HFFc6 (cell line): Measurements from ENCODE around the gene MAMLD1. TPM values are rescaled to one million over a fixed set of nuclear protein-coding genes. Genes with fewer than 3 reads are reported as not detected.

Source experiments
- DNase-seq: peaks from one replicate; pipeline ENCODE4 v3.0.0-alpha.2; 2018
- H3K27ac Mint-ChIP-seq: 2 replicates; pipeline ENCODE4 v1.8.0; 2020; ENCODE audit warnings: mild to moderate bottlenecking, mixed read lengths
- H3K27me3 Mint-ChIP-seq: 2 replicates; pipeline ENCODE4 v1.8.0; 2021; ENCODE audit warnings: mild to moderate bottlenecking, moderate library complexity, mixed read lengths; ENCODE audit not compliant: insufficient read depth
- H3K36me3 Mint-ChIP-seq: 2 replicates; pipeline ENCODE4 v1.8.0; 2021; ENCODE audit warnings: low read depth, mixed read lengths
- H3K4me1 Mint-ChIP-seq: 2 replicates; pipeline ENCODE4 v1.8.0; 2020; ENCODE audit warnings: low read depth, mixed read lengths
- H3K4me3 Mint-ChIP-seq: 2 replicates; pipeline ENCODE4 v1.8.0; 2020; ENCODE audit warnings: mild to moderate bottlenecking, moderate library complexity, mixed read lengths
- H3K9me3 Mint-ChIP-seq: 2 replicates; pipeline ENCODE4 v1.8.0; 2020; ENCODE audit warnings: mild to moderate bottlenecking, mixed read lengths
- CTCF ChIP-seq: fragments of 200-600 bp; sonication (generic); IDR thresholded peaks from 2 replicates; pipeline ENCODE4 v1.5.0; 2021; ENCODE audit warnings: antibody characterized with exemption, mild to moderate bottlenecking
- total RNA-seq, 6 experiments: library from RNA; stranded (reverse); fragmentation: NEBNext Ultra II Directional; extraction: Animal tissue kit (Norgen Biotek cat#: 25700); gene quantifications; 2 replicates in 1 of 6; 3 replicates in 5 of 6; pipeline ENCODE4 v1.2.3, GENCODE V29; 2021

MAMLD1 gene
- total RNA-seq, 6 experiments from 2014 or later = 4.0 to 5.3 (median 4.7) TPM

- H3K4me1 Mint-ChIP-seq = peaks cover 17% of the 10 kb centered on the region
- H3K27ac Mint-ChIP-seq = no peak overlapping the region
- no peak for DNase-seq
- H3K9me3 Mint-ChIP-seq = no peaks in the 10 kb centered on the region
- H3K4me3 Mint-ChIP-seq = no peak overlapping the region
- TF ChIP-seq CTCF = no peak
- no peaks in the 10 kb centered on the region for H3K36me3 Mint-ChIP-seq
- H3K27me3 Mint-ChIP-seq = peaks cover 1% of the 10 kb centered on the region
Measured at GRCh38 chrX:150472306-150472705, 109.2 kb downstream of the MAMLD1 start.

GRCh38 chrX:150473371-150473770, 110.3 kb downstream of the MAMLD1 start:
- no peak for TF ChIP-seq CTCF
- no peaks in the 10 kb centered on the region for H3K9me3 Mint-ChIP-seq

GRCh38 chrX:150475461-150475860, 112.3 kb downstream of the MAMLD1 start:
- no peak for TF ChIP-seq CTCF
- DNase-seq = no peak
- peaks cover 8% of the 10 kb centered on the region for H3K4me1 Mint-ChIP-seq
- H3K27me3 Mint-ChIP-seq = peaks cover 1% of the 10 kb centered on the region
- no peak overlapping the region for H3K27ac Mint-ChIP-seq
- H3K9me3 Mint-ChIP-seq = no peaks in the 10 kb centered on the region
- H3K4me3 Mint-ChIP-seq = no peak overlapping the region
- H3K36me3 Mint-ChIP-seq = no peaks in the 10 kb centered on the region

More at GRCh38 chrX:150473371-150473770, 110.3 kb downstream of the MAMLD1 start:
- Mint-ChIP-seq H3K27ac (no peak overlapping the region), H3K27me3 (peaks cover 1% of the 10 kb centered on the region), H3K4me1 (peaks cover 17% of the 10 kb centered on the region), H3K36me3 (no peaks in the 10 kb centered on the region), H3K4me3 (no peak overlapping the region)
- DNase-seq = no peak

- peak overlapping the region; percentile 3; the same call in 1 of the 2 replicates for H3K4me3 Mint-ChIP-seq
- no peaks in the 10 kb centered on the region; the same call in 1 of the 2 replicates for H3K36me3 Mint-ChIP-seq
- no peaks in the 10 kb centered on the region for H3K9me3 Mint-ChIP-seq
- peaks cover 5% of the 10 kb centered on the region for H3K27me3 Mint-ChIP-seq
- no peak overlapping the region; the same call in 1 of the 2 replicates for H3K27ac Mint-ChIP-seq
- DNase-seq = no peak
- H3K4me1 Mint-ChIP-seq = peaks cover 8% of the 10 kb centered on the region
- no peak for TF ChIP-seq CTCF
Measured at GRCh38 chrX:150476164-150476699, 113.1 kb downstream of the MAMLD1 start.

GRCh38 chrX:150477371-150477770, 114.3 kb downstream of the MAMLD1 start:
- Mint-ChIP-seq H3K27ac (no peak overlapping the region), H3K4me3 (no peak overlapping the region), H3K4me1 (peaks cover 14% of the 10 kb centered on the region), H3K27me3 (peaks cover 5% of the 10 kb centered on the region), H3K36me3 (no peaks in the 10 kb centered on the region; the same call in 1 of the 2 replicates), H3K9me3 (no peaks in the 10 kb centered on the region)
- no peak for TF ChIP-seq CTCF
- no peak for DNase-seq
